LNCaP clone FGC (cell line): ENCODE results near the gene GHITM.

Experiments used
- DNase-seq: peaks from one replicate; pipeline ENCODE4 v3.0.0-alpha.2; 2011; ENCODE audit warnings: low read depth
- H3K4me3 ChIP-seq: 2 replicates; pipeline ENCODE4 v1.5.1; 2011; ENCODE audit warnings: mild to moderate bottlenecking, low read depth, low read length, control low read depth
- TF ChIP-seq, protein P1 (sequence below): IDR thresholded peaks from 2 replicates; pipeline ENCODE4 v1.5.1; 2012; ENCODE audit warnings: mild to moderate bottlenecking; ENCODE audit not compliant: control insufficient read depth, insufficient read depth; ENCODE audit errors: extremely low read depth

GHITM gene

DNA sequence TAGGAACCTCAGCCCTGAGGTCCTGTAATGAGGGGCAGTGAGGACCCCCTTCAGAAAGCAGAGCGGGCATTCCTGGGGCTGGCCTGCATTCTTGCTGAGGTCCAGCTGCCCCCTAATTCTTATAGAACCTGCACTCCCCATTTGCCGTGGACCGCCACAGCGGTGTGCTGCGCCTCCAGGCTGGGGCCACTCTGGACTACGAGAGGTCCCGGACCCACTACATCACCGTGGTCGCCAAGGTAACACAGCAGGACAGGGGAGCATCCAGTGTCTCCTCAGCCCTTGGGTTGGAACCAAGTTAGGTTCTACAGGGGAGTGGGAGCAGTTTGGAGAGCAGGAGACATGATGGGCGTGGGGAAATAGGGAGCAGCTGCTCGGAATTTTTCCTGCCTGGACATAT lies 62.4 kb downstream of the GHITM start:
- DNase-seq = no peak
- TF ChIP-seq, protein P1, sequence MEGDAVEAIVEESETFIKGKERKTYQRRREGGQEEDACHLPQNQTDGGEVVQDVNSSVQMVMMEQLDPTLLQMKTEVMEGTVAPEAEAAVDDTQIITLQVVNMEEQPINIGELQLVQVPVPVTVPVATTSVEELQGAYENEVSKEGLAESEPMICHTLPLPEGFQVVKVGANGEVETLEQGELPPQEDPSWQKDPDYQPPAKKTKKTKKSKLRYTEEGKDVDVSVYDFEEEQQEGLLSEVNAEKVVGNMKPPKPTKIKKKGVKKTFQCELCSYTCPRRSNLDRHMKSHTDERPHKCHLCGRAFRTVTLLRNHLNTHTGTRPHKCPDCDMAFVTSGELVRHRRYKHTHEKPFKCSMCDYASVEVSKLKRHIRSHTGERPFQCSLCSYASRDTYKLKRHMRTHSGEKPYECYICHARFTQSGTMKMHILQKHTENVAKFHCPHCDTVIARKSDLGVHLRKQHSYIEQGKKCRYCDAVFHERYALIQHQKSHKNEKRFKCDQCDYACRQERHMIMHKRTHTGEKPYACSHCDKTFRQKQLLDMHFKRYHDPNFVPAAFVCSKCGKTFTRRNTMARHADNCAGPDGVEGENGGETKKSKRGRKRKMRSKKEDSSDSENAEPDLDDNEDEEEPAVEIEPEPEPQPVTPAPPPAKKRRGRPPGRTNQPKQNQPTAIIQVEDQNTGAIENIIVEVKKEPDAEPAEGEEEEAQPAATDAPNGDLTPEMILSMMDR = no peak
- no peak overlapping the region for H3K4me3 ChIP-seq

DNA sequence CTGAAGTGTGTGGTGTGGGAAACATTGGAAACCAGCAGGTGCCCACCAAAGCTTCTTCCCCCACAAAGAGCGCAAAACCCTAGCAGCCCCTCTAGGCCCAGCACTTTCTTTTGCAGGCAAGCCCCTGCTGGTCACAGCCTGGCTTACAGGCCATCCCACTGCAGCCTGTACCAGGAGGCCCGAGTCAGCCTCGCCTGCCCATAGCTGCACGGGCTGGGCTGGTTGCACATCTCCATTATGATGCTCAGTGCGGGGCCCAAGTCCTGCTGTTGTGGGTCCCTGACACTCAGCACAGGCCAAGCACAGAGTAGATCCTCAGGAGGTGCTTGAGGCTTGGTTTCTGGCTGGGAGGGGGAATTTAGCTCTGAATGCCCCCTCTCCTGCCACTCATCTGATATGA lies 63.0 kb downstream of the GHITM start:
- no peak overlapping the region for H3K4me3 ChIP-seq
- DNase-seq = no peak
- TF ChIP-seq, protein P1 = no peak
